ENCODE measurements around the gene USO1. TPM values are rescaled to one million over a fixed set of nuclear protein-coding genes. Genes with fewer than 3 reads are reported as not detected.
"Not testable (repeated sequence)": the region's sequence is repeated elsewhere in the genome, so short reads cannot be mapped to it uniquely, and the experiment has no call there.

The USO1 gene
- total RNA-seq, 1 donor from 2014 or later = 64.2 TPM

DNA sequence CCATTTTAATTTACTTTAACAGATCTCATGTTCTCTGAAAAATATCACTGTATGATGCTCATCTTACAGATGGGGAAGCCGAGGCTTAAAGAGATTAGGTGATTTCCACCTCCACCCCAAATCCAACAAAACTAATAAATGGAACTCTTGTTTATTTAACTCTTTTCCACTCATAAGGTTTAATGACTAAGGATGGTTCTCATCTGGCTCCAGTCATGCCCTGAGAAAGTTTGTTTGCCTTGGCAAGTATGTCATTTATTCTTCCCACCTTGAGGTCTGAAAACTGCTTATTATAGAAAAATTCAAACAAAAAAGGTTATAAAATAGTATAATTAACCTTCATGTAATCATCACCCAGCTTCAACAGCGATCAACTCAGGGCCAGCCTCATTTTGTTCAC, 121.6 kb downstream of the USO1 start:
- no peaks in the 10 kb centered on the region for H3K9me3 ChIP-seq
- H3K36me3 ChIP-seq = no peaks in the 10 kb centered on the region
- H3K27me3 ChIP-seq = no peaks in the 10 kb centered on the region
- TF ChIP-seq, protein P1, sequence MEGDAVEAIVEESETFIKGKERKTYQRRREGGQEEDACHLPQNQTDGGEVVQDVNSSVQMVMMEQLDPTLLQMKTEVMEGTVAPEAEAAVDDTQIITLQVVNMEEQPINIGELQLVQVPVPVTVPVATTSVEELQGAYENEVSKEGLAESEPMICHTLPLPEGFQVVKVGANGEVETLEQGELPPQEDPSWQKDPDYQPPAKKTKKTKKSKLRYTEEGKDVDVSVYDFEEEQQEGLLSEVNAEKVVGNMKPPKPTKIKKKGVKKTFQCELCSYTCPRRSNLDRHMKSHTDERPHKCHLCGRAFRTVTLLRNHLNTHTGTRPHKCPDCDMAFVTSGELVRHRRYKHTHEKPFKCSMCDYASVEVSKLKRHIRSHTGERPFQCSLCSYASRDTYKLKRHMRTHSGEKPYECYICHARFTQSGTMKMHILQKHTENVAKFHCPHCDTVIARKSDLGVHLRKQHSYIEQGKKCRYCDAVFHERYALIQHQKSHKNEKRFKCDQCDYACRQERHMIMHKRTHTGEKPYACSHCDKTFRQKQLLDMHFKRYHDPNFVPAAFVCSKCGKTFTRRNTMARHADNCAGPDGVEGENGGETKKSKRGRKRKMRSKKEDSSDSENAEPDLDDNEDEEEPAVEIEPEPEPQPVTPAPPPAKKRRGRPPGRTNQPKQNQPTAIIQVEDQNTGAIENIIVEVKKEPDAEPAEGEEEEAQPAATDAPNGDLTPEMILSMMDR (IDR thresholded peaks at IDR 0.05) = no peak
- H3K4me1 ChIP-seq = no peaks in the 10 kb centered on the region
- DNase-seq = no peak
- ATAC-seq = no peak
- intact Hi-C loops (cut with DNase I) = no loop called here
- no peak overlapping the region for H3K4me3 ChIP-seq
- H3K27ac ChIP-seq = no peak overlapping the region

DNA sequence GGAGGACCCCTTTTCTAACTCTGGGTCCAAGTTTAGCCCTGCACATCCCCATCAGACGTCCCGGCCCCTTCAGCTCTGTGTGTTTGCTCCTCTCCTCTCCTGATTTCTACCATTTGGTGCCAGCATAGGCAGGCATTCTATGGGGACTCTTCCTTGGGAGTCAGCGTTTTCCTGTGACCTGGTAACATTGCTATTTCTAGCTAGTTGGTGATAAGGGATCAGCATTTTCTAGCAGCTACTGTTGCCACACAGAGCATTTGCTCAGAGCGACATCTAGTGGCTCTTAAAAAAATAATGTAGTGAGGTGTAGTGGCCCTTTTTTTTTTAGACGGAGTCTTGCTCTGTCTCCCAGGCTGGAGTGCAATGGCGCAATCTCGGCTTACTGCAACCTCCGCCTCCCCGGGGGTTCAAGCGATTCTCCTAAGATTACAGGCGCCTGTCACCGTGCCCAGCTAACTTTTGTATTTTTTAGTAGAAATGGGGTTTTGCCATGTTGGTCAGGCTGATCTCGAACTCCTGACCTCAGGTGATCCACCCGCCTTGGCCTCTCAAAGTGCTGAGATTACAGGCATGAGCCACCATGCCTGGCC, 123.9 kb downstream of the USO1 start:
- TF ChIP-seq, protein P1 (IDR thresholded peaks at IDR 0.05) = peak; percentile 67
- H3K4me3 ChIP-seq; intact Hi-C loops (cut with DNase I); H3K36me3 ChIP-seq; H3K27ac ChIP-seq; H3K4me1 ChIP-seq; H3K9me3 ChIP-seq; H3K27me3 ChIP-seq: not testable (repeated sequence)
- peak; percentile 96 for ATAC-seq
- DNase-seq = peak; percentile 80

DNA sequence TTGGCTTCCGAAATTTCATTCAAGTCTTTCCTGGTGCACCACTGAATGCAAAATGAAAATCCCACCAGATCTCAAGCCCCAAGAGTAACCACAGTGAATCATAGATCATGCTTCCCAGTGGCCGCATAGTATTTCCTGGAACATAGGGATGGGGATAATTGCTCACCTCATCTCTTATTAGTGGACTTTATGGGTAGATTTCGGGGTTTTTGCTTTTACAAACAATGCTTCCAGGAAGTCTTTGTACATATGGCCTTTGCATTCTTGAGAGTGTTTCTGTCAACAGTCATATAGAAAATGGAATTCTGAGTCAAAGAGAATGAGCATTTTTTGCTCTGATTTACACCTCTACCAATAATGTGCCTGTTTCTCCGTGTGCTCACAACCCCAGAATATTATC, 124.5 kb downstream of the USO1 start:
- H3K36me3 ChIP-seq = no peaks in the 10 kb centered on the region
- ATAC-seq (no peak), DNase-seq (no peak)
- H3K9me3 ChIP-seq = no peaks in the 10 kb centered on the region
- no peaks in the 10 kb centered on the region for H3K4me1 ChIP-seq
- intact Hi-C loops (cut with DNase I) = no loop called here
- TF ChIP-seq, protein P1 (IDR thresholded peaks at IDR 0.05) = no peak
- no peaks in the 10 kb centered on the region for H3K27me3 ChIP-seq
- H3K4me3 ChIP-seq = no peak overlapping the region
- no peak overlapping the region for H3K27ac ChIP-seq

DNA sequence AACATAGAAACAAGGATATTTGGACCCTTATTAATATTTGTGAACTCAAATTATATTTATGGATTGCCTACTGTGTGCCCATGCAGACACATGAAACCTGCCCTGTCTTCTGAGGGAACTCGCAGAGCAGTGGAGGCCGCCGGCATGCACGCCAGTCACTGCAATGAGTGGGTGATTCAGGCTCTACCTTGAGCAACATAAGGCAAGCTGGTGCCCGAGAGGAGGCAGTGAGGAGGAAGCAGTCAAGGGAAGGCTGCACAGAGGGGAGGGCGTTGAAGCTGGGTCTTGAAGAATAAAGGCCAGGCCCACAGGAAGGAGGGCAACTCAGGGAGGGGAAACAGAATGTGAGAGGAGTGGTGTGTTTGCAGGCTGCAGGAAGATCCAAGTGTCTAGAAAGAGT, 125.1 kb downstream of the USO1 start:
- H3K9me3 ChIP-seq = no peaks in the 10 kb centered on the region
- DNase-seq = no peak
- H3K4me1 ChIP-seq = no peaks in the 10 kb centered on the region
- no peak overlapping the region for H3K27ac ChIP-seq
- H3K27me3 ChIP-seq = no peaks in the 10 kb centered on the region
- H3K36me3 ChIP-seq = no peaks in the 10 kb centered on the region
- peak; percentile 76 for ATAC-seq
- TF ChIP-seq, protein P1 (IDR thresholded peaks at IDR 0.05) = no peak
- no peak overlapping the region for H3K4me3 ChIP-seq
- intact Hi-C loops (cut with DNase I) = no loop called here

DNA sequence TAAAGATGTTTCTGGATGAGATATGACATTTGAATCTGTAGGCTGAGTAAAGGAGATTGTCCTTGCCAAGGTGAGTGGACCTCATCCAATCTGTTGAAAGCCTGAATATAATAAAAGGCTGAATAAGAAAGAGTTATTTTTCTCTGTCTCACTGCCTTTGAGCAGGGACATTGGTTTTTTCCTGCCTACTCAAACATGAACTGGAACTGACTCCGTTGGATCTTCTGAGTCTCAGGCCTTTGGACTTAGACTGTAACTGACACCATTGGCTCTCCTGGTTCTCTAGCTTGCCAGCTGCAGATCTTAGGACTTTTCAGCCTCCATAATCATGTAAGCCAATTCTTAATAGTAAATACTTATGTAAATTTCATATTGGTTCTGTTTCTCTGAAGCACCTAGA, 134.3 kb downstream of the USO1 start:
- TF ChIP-seq, protein P1 (IDR thresholded peaks at IDR 0.05) = no peak
- DNase-seq = no peak
- no peak for ATAC-seq
- intact Hi-C loops (cut with DNase I) = no loop called here
- Histone ChIP-seq H3K27ac (no peak overlapping the region), H3K9me3 (no peaks in the 10 kb centered on the region), H3K4me1 (no peaks in the 10 kb centered on the region), H3K4me3 (no peak overlapping the region), H3K36me3 (no peaks in the 10 kb centered on the region), H3K27me3 (no peaks in the 10 kb centered on the region)

DNA sequence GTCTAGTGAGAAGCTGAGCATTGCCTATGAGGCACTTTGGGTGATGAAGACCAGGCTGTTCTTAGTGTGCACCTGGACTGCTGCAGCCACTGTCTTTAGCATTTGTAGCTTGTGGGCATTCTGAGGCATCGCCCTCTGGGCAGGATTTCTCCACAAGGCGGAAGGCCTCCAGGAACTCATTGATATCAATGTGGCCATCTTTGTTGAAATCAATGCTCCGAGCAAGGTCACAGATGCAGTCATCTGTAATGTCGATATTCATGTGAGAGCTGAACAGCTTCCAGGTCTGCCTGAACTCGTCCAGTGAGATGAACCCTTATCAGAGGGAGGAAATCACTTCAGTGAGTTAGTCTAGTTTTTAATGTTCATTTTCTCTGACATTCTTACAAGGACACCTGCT, 136.2 kb downstream of the USO1 start:
- H3K27me3 ChIP-seq = no peaks in the 10 kb centered on the region
- no peak overlapping the region for H3K4me3 ChIP-seq
- no peak overlapping the region for H3K27ac ChIP-seq
- TF ChIP-seq, protein P1 (IDR thresholded peaks at IDR 0.05) = no peak
- DNase-seq = no peak
- ATAC-seq = no peak
- intact Hi-C loops (cut with DNase I) = no loop called here
- no peaks in the 10 kb centered on the region for H3K4me1 ChIP-seq
- no peaks in the 10 kb centered on the region for H3K9me3 ChIP-seq
- H3K36me3 ChIP-seq = no peaks in the 10 kb centered on the region
